ENCODE data around the gene TINCR.

The TINCR gene

DNA sequence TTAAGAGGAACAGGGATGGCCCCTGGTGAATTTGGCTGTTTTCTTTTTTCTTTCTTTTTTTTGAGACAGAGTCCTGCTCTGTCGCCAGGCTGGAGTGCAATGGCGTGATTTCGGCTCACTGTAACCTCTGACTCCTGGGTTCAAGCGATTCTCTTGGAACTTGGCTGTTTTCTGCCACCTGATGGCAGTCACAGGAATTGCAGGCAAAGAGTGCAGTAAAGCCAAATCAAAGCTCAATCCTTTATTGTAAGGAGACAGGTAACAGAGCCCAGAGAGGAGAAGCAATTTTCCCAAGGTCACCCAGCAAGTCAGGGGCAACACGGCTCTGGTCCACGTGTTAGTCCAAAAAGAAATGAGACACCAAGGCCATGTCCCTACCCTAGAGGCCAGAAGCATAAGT, 6.2 kb downstream of the TINCR start:
- in situ Hi-C loops (cut with HindIII; ENCODE audit: low pct_ligation_motif_present, low sequenced_read_pairs), result no loop called here
- H3K27me3 ChIP-seq (replicated peaks), result peaks cover 14% of the 10 kb centered on the region
- no peak overlapping the region for H3K27ac ChIP-seq
- H3K36me3 ChIP-seq (replicated peaks), result no peaks in the 10 kb centered on the region
- no peak for DNase-seq
- TF ChIP-seq, protein P1, sequence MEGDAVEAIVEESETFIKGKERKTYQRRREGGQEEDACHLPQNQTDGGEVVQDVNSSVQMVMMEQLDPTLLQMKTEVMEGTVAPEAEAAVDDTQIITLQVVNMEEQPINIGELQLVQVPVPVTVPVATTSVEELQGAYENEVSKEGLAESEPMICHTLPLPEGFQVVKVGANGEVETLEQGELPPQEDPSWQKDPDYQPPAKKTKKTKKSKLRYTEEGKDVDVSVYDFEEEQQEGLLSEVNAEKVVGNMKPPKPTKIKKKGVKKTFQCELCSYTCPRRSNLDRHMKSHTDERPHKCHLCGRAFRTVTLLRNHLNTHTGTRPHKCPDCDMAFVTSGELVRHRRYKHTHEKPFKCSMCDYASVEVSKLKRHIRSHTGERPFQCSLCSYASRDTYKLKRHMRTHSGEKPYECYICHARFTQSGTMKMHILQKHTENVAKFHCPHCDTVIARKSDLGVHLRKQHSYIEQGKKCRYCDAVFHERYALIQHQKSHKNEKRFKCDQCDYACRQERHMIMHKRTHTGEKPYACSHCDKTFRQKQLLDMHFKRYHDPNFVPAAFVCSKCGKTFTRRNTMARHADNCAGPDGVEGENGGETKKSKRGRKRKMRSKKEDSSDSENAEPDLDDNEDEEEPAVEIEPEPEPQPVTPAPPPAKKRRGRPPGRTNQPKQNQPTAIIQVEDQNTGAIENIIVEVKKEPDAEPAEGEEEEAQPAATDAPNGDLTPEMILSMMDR (IDR thresholded peaks at IDR 0.05; ENCODE audit: low read depth, low read length, missing control alignments), result peak; percentile 68
- H3K4me3 ChIP-seq (ENCODE audit: low read depth, low read length), result no peak overlapping the region

DNA sequence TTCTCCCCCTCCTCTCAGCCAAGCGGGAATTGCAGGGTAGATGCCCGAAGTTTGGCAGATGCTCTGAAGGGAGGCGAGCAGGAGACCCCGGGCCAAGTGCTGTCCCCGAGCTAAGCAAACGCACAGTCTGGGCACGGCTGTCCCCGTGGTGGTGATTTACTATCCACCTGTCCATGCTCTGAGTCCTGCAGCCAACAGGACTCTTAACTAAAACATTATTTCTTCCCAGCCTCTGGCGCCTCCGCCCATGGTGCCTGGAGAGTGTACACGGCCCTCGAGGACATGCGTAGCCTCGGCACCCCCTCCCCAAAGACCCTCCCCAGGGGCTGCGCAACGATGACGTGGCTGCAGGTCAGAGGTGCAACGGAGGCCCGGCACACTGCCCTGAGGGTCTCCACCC, 7.6 kb downstream of the TINCR start:
- no peak for DNase-seq
- no peak overlapping the region for H3K4me3 ChIP-seq (ENCODE audit: low read depth, low read length)
- H3K36me3 ChIP-seq (replicated peaks), result no peaks in the 10 kb centered on the region
- no peak overlapping the region for H3K27ac ChIP-seq
- TF ChIP-seq, protein P1 (IDR thresholded peaks at IDR 0.05; ENCODE audit: low read depth, low read length, missing control alignments), result no peak
- peaks cover 4% of the 10 kb centered on the region for H3K27me3 ChIP-seq (replicated peaks)
- in situ Hi-C loops (cut with HindIII; ENCODE audit: low pct_ligation_motif_present, low sequenced_read_pairs), result no loop called here

DNA sequence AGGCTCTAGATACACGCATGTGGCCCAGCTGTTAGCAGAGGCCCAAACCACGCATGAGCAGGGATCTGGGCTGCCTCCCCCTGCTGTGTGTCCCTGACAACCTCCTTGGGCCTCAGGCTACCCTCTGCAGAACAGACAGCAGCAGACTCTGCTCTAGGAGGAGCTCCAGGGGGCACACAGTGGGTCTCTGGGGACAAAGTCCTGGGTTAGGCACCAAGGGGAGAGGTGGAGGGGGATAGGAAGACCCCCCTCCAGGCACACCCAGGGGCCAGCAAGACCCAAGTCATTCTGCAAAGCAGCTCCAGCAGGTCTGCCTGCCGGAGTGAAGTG, 8.0 kb downstream of the TINCR start:
- TF ChIP-seq, protein P1 (IDR thresholded peaks at IDR 0.05; ENCODE audit: low read depth, low read length, missing control alignments), result no peak
- Histone ChIP-seq H3K4me3 (ENCODE audit: low read depth, low read length) (no peak overlapping the region), H3K36me3 (replicated peaks) (no peaks in the 10 kb centered on the region), H3K27me3 (replicated peaks) (peaks cover 4% of the 10 kb centered on the region), H3K27ac (no peak overlapping the region)
- DNase-seq, result no peak
- in situ Hi-C loops (cut with HindIII; ENCODE audit: low pct_ligation_motif_present, low sequenced_read_pairs), result no loop called here

DNA sequence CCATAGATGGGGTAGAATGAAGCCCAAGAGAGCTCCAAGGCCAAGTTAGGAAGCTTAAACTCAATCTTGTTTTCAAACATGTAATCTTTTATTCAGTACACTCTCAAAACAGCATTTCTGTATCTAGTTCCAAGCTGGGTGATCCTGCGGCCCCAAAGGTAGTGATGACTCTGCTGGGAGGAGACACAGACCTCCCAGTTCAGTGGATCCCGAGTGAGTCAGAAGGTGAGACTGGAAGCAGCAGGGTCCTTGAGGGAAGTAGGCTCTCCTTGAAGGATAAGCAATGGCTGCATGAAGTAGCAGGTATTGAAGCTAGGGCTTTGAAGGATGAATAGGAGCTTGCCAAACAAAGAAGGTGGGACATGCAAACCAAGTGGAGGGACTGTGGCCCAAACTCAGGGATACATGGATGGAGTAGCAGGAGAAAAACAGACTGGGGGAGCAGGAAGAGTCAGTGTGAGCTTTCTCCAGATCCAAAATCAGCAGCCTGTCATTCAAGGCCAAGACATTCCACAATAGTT, 9.6 kb downstream of the TINCR start:
- TF ChIP-seq, protein P1 (IDR thresholded peaks at IDR 0.05; ENCODE audit: low read depth, low read length, missing control alignments), result no peak
- no peak overlapping the region for H3K4me3 ChIP-seq (ENCODE audit: low read depth, low read length)
- no peaks in the 10 kb centered on the region for H3K36me3 ChIP-seq (replicated peaks)
- in situ Hi-C loops (cut with HindIII; ENCODE audit: low pct_ligation_motif_present, low sequenced_read_pairs), result no loop called here
- no peak overlapping the region for H3K27ac ChIP-seq
- DNase-seq, result no peak
- H3K27me3 ChIP-seq (replicated peaks), result peaks cover 4% of the 10 kb centered on the region

DNA sequence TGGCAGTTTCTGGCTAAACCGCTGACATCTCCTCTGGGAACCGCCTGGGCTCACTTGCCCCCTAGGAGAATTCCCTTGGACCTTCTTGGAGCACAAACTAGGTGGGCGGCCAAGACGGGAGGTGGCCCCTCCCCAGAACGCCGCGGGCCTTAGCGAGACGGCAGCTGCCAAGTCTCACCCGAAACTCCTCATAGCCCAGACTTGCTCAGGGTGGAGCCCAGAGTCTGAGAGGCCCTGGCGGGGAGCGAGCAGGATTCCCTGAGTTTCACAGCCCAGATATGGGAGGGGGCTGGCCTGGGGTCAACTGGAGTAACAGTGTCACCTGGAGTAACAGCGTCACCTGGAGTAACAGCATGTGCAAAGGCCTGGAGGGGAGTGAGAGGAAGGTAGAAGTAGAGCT, 10.1 kb downstream of the TINCR start:
- no peak for DNase-seq
- Histone ChIP-seq H3K36me3 (replicated peaks) (no peaks in the 10 kb centered on the region), H3K27me3 (replicated peaks) (peaks cover 4% of the 10 kb centered on the region), H3K4me3 (ENCODE audit: low read depth, low read length) (no peak overlapping the region), H3K27ac (no peak overlapping the region)
- TF ChIP-seq, protein P1 (IDR thresholded peaks at IDR 0.05; ENCODE audit: low read depth, low read length, missing control alignments), result no peak
- in situ Hi-C loops (cut with HindIII; ENCODE audit: low pct_ligation_motif_present, low sequenced_read_pairs), result no loop called here

DNA sequence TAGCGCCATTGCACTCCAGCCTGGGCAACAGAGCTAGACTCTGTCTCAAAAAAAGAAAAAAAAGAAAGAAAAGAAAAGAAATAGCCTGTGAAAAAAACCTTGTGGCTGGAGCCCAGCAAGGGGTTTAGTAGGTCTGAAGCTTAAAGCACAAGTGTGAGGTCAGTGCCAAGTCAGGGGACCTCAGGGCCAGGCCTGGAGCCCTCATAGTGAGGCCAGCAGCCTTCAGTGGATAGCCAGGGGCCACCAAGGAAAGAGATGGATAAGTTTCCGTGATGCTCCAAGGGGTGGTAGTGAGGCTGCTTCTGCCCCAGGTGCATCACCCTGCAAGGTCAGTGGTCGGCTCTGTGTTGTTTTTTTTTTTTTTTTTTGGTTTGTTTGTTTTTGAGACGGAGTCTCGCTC, 12.9 kb downstream of the TINCR start:
- no peaks in the 10 kb centered on the region for H3K36me3 ChIP-seq (replicated peaks)
- in situ Hi-C loops (cut with HindIII; ENCODE audit: low pct_ligation_motif_present, low sequenced_read_pairs), result no loop called here
- H3K4me3 ChIP-seq (ENCODE audit: low read depth, low read length), result no peak overlapping the region
- H3K27ac ChIP-seq, result no peak overlapping the region
- no peaks in the 10 kb centered on the region for H3K27me3 ChIP-seq (replicated peaks)
- no peak for DNase-seq
- TF ChIP-seq, protein P1 (IDR thresholded peaks at IDR 0.05; ENCODE audit: low read depth, low read length, missing control alignments), result no peak
